Vagina (tissue), 2 donors: ENCODE results near the gene PAQR4.

Experiments used
- POLR2A ChIP-seq, 2 donors: fragments of 450-650 bp; IDR thresholded peaks; one replicate each; pipeline ENCODE4 v1.6.1; 2017; ENCODE audit warnings: antibody characterized with exemption in 2 of 2, mild to moderate bottlenecking in 2 of 2, moderate library complexity in 2 of 2
- TF ChIP-seq, protein P1 (sequence below), 3 experiments: fragments of 450-650 bp in 2 of 3; fragments of 200-600 bp in 1 of 3; sonication (generic) in 1 of 3; IDR thresholded peaks; one replicate each; pipeline ENCODE4 v1.5.1; 2017 to 2019; ENCODE audit warnings: antibody characterized with exemption in 3 of 3, mild to moderate bottlenecking in 2 of 3, moderate library complexity in 2 of 3

DNA sequence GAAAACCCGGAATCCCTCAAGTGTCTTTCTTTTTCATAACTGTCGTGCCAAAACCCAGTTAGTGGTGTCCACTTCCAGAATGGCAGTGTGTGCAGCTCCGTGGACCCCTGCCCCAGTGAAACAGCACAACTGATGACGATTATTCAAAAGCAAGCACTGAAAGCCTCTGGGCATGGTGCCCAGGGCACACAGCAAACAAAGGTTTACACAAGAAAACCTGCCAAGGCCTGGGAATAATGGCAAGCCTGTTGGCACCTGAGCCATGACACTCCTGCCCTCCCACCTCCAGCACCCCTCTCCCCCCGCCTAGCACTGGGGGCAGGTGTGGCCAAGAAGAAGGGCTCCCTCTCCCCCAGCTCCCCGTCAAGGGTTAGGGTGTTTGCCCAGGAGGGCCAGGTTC is 8.3 kb downstream of the PAQR4 start:
- TF ChIP-seq, protein P1, sequence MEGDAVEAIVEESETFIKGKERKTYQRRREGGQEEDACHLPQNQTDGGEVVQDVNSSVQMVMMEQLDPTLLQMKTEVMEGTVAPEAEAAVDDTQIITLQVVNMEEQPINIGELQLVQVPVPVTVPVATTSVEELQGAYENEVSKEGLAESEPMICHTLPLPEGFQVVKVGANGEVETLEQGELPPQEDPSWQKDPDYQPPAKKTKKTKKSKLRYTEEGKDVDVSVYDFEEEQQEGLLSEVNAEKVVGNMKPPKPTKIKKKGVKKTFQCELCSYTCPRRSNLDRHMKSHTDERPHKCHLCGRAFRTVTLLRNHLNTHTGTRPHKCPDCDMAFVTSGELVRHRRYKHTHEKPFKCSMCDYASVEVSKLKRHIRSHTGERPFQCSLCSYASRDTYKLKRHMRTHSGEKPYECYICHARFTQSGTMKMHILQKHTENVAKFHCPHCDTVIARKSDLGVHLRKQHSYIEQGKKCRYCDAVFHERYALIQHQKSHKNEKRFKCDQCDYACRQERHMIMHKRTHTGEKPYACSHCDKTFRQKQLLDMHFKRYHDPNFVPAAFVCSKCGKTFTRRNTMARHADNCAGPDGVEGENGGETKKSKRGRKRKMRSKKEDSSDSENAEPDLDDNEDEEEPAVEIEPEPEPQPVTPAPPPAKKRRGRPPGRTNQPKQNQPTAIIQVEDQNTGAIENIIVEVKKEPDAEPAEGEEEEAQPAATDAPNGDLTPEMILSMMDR (IDR thresholded peaks at IDR 0.05) = no peak
- TF ChIP-seq POLR2A (IDR thresholded peaks at IDR 0.05) = no peak
